Measurements from ENCODE around the gene BCKDHB. TPM values are rescaled to one million over a fixed set of nuclear protein-coding genes. Genes with fewer than 3 reads are reported as not detected.
"Not testable (repeated sequence)": the region's sequence is repeated elsewhere in the genome, so short reads cannot be mapped to it uniquely, and the experiment has no call there.

The BCKDHB gene
- total RNA-seq: 10 to 100 TPM in 3 of 4 donors, 1 to 10 TPM in 1; 7.8 to 17.1 (median 11.1) TPM

- 0 to 1% methylated on average over 36 to 49 of the region's 56 CpGs for WGBS, 2 donors
- DNase-seq (ENCODE audit: low spot score in 2 of 2): peak; percentile 99 to 100
- intact Hi-C loops (cut with DNase I; ENCODE audit: low total_unique reads): no loop called here
- TF ChIP-seq CTCF (IDR thresholded peaks at IDR 0.05): no peak
- no peak for TF ChIP-seq POLR2A (IDR thresholded peaks at IDR 0.05)
- H3K4me3 ChIP-seq (ENCODE audit: low read depth, poor library complexity, severe bottlenecking): peak within 1 kb of the TSS; percentile 53
Observed at GRCh38 chr6:80106418-80107235, at the start of gene BCKDHB. TSS of gene BCKDHB (plus strand) at chr6:80106671. CDS start at chr6:80106694, 23 bp downstream.

GRCh38 chr6:80060774-80061173, 45.7 kb upstream of the BCKDHB start:
- TF ChIP-seq CTCF (IDR thresholded peaks at IDR 0.05) (no peak), POLR2A (IDR thresholded peaks at IDR 0.05) (no peak)
- intact Hi-C loops (cut with DNase I; ENCODE audit: low total_unique reads): no loop called here
- no peak overlapping the region for H3K4me3 ChIP-seq (ENCODE audit: low read depth, poor library complexity, severe bottlenecking)
- no peak for DNase-seq (ENCODE audit: low spot score in 2 of 2)

GRCh38 chr6:80068146-80068545, 38.3 kb upstream of the BCKDHB start:
- intact Hi-C loops (cut with DNase I; ENCODE audit: low total_unique reads); H3K4me3 ChIP-seq (ENCODE audit: low read depth, poor library complexity, severe bottlenecking); DNase-seq (ENCODE audit: low spot score in 2 of 2): not testable (repeated sequence)
- WGBS, 2 donors: 45 to 48% methylated on average over 7 of the region's 7 CpGs

- H3K4me3 ChIP-seq (ENCODE audit: low read depth, poor library complexity, severe bottlenecking); DNase-seq (ENCODE audit: low spot score in 2 of 2); intact Hi-C loops (cut with DNase I; ENCODE audit: low total_unique reads): not testable (repeated sequence)
- WGBS, 2 donors: 89 to 94% methylated on average over 19 of the region's 19 CpGs
Observed at GRCh38 chr6:80070431-80070830, 36.0 kb upstream of the BCKDHB start.

- WGBS, 2 donors: 63 to 79% methylated on average over 1 of the region's 1 CpG
- intact Hi-C loops (cut with DNase I; ENCODE audit: low total_unique reads): no loop called here
- TF ChIP-seq POLR2A (IDR thresholded peaks at IDR 0.05): no peak
- TF ChIP-seq CTCF (IDR thresholded peaks at IDR 0.05): no peak
- no peak overlapping the region for H3K4me3 ChIP-seq (ENCODE audit: low read depth, poor library complexity, severe bottlenecking)
- no peak for DNase-seq (ENCODE audit: low spot score in 2 of 2)
Observed at GRCh38 chr6:80077067-80077466, 29.4 kb upstream of the BCKDHB start.

GRCh38 chr6:80088637-80089036, 17.8 kb upstream of the BCKDHB start:
- DNase-seq (ENCODE audit: low spot score in 2 of 2): no peak
- intact Hi-C loops (cut with DNase I; ENCODE audit: low total_unique reads): no loop called here
- no peak for TF ChIP-seq POLR2A (IDR thresholded peaks at IDR 0.05)
- TF ChIP-seq CTCF (IDR thresholded peaks at IDR 0.05): no peak
- no peak overlapping the region for H3K4me3 ChIP-seq (ENCODE audit: low read depth, poor library complexity, severe bottlenecking)
- WGBS, 2 donors: 75 to 80% methylated on average over 6 of the region's 6 CpGs

- no peak for DNase-seq (ENCODE audit: low spot score in 2 of 2)
- H3K4me3 ChIP-seq (ENCODE audit: low read depth, poor library complexity, severe bottlenecking): no peak overlapping the region
- intact Hi-C loops (cut with DNase I; ENCODE audit: low total_unique reads): loop anchor here (10.0 kb wide), 1 partner anchor 147 kb away; the partner anchor contains the start of gene ELOVL4
- TF ChIP-seq POLR2A (IDR thresholded peaks at IDR 0.05) (no peak), CTCF (IDR thresholded peaks at IDR 0.05) (no peak)
Observed at GRCh38 chr6:80091506-80091905, 15.0 kb upstream of the BCKDHB start.

All from lower leg skin (tissue), 4 donors.